ENCODE data around the gene DNASE2B. TPM values are rescaled to one million over a fixed set of nuclear protein-coding genes. Genes with fewer than 3 reads are reported as not detected.

Gene DNASE2B
- total and polyA plus RNA-seq, 2 experiments from 2014 or later = not detected

DNA sequence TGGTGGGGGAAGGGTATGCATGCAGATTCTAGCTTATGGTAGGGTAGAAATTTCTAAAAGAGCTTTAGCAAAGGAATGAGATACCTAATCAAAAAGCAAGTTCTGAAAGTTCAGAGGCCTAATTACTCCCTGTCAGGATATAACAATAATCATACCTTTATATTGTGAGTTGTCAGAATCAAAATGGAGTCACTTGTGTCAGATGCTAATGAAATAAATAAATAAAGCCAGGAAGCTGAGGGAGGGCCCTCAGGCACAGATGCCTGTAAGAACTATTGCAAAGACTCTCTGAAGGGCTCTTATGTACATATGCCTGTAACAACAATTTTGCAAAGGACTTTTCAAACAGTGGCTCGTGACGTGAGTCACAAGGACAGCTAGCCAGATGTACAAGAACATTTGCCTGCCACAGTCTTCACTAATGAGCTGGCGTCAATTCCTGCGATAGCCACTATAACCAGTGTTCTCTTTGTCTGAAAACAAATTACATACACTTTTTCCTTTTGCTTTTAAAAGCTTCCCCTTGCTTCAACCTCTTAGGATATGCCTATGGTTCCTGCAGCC is 27.4 kb upstream of the DNASE2B start:
- Histone ChIP-seq H4K20me1 (ENCODE audit: insufficient read depth, poor library complexity, severe bottlenecking) (no peaks in the 10 kb centered on the region), H2AFZ (no peak overlapping the region), H3K4me3 (no peak overlapping the region), H3K4me1 (ENCODE audit: insufficient read depth) (peaks cover 3% of the 10 kb centered on the region), H3K4me2 (no peak overlapping the region), H3K79me2 (no peaks in the 10 kb centered on the region), H3K9me2 (replicated peaks; ENCODE audit: insufficient read depth) (no peaks in the 10 kb centered on the region), H3K27me3 (no peaks in the 10 kb centered on the region), H3K9me3 (ENCODE audit: low read depth) (no peaks in the 10 kb centered on the region), H3K27ac (no peak overlapping the region), H3K36me3 (replicated peaks; ENCODE audit: insufficient read depth, low read depth) (no peaks in the 10 kb centered on the region)
- WGBS (ENCODE audit: low lambda C conversion rate, missing lambda C conversion rate) = 79% methylated on average over 4 of the region's 4 CpGs
- TF ChIP-seq, protein P1, sequence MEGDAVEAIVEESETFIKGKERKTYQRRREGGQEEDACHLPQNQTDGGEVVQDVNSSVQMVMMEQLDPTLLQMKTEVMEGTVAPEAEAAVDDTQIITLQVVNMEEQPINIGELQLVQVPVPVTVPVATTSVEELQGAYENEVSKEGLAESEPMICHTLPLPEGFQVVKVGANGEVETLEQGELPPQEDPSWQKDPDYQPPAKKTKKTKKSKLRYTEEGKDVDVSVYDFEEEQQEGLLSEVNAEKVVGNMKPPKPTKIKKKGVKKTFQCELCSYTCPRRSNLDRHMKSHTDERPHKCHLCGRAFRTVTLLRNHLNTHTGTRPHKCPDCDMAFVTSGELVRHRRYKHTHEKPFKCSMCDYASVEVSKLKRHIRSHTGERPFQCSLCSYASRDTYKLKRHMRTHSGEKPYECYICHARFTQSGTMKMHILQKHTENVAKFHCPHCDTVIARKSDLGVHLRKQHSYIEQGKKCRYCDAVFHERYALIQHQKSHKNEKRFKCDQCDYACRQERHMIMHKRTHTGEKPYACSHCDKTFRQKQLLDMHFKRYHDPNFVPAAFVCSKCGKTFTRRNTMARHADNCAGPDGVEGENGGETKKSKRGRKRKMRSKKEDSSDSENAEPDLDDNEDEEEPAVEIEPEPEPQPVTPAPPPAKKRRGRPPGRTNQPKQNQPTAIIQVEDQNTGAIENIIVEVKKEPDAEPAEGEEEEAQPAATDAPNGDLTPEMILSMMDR (IDR thresholded peaks at IDR 0.05; ENCODE audit: poor library complexity) = no peak
- TF ChIP-seq EZH2phosphoT487 (IDR thresholded peaks at IDR 0.05; ENCODE audit: low read depth, severe bottlenecking, unreplicated experiment) = no peak
- no peak for TF ChIP-seq EZH2 (IDR thresholded peaks at IDR 0.05; ENCODE audit: borderline replicate concordance)
- DNase-seq (ENCODE audit: low spot score) = no peak

DNA sequence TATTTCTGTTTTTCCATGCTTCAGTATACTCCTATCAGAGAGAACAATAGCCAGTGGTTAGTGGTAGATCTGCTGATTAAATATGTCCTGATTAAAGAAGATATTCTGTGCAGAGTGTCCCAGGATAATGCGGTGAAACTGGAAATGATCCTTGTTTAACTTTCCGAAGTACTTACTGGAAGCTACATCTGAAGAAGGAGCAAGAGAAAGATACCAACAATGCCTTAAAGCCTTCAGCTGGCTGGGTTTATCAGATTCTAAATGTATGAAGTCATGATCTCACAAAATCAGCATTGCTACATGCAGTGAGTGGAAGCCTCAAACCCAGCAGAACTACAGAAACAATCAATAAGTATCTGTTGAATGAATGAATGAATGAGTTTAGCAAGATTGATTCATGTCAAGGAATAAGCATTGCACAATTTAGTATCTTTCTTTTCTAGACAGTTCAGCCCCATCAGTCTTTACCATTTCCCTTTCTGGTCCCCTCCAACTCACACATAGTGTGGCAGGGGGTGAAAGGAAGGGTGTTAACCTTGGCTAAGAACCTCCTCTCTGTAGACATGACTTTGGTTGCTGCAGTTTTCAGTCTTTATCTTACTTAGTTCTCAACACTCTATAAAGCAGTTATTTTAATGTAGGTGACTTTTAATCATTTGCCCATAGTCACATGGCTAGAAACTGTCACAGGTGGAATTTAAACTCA is 24.7 kb upstream of the DNASE2B start:
- Histone ChIP-seq H3K4me2 (no peak overlapping the region), H3K36me3 (replicated peaks; ENCODE audit: insufficient read depth, low read depth) (no peaks in the 10 kb centered on the region), H3K4me1 (ENCODE audit: insufficient read depth) (no peaks in the 10 kb centered on the region), H2AFZ (no peak overlapping the region), H3K9me3 (ENCODE audit: low read depth) (no peaks in the 10 kb centered on the region), H4K20me1 (ENCODE audit: insufficient read depth, poor library complexity, severe bottlenecking) (no peaks in the 10 kb centered on the region), H3K27ac (no peak overlapping the region), H3K4me3 (no peak overlapping the region), H3K9me2 (replicated peaks; ENCODE audit: insufficient read depth) (no peaks in the 10 kb centered on the region), H3K27me3 (no peaks in the 10 kb centered on the region), H3K79me2 (no peaks in the 10 kb centered on the region)
- 48% methylated on average over 2 of the region's 2 CpGs for WGBS (ENCODE audit: low lambda C conversion rate, missing lambda C conversion rate)
- DNase-seq (ENCODE audit: low spot score) = no peak
- TF ChIP-seq, protein P1 (IDR thresholded peaks at IDR 0.05; ENCODE audit: poor library complexity) = no peak
- TF ChIP-seq EZH2phosphoT487 (IDR thresholded peaks at IDR 0.05; ENCODE audit: low read depth, severe bottlenecking, unreplicated experiment) (no peak), EZH2 (IDR thresholded peaks at IDR 0.05; ENCODE audit: borderline replicate concordance) (no peak)

DNA sequence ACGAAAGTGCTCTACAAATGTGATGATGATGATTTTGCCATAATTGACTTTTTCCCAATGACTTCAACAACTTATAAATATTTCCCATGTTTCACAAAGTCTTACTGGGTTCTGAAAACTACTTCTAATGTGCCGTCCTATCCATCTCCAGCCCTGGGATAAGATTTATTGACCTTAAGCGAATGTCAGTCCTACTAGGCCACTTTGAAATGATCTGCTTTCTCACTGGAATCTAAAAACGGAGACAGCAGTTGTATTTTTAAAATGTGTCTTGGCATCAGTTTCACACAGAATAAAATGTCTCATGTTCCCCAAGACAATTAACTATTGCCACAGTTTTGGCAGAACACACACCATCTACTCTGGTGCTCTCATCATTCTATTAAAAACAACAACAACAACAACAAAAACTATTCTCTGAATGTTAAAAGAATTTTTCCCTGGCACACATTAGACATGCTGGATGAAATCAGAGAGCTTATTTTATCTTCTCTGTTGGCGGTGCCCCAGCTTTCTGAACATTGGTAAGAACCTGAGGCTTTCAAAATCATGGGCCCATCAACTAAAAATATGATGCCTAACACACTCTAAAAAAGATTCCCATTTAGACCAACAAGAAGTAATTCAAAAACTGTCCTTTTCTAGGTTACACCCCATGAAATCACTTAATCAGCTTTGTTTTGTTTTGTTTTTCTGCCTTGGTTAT is 23.1 kb upstream of the DNASE2B start:
- no peaks in the 10 kb centered on the region for H3K9me2 ChIP-seq (replicated peaks; ENCODE audit: insufficient read depth)
- H3K27ac ChIP-seq = no peak overlapping the region
- H3K9me3 ChIP-seq (ENCODE audit: low read depth) = no peaks in the 10 kb centered on the region
- H4K20me1 ChIP-seq (ENCODE audit: insufficient read depth, poor library complexity, severe bottlenecking) = no peaks in the 10 kb centered on the region
- WGBS (ENCODE audit: low lambda C conversion rate, missing lambda C conversion rate) = 89% methylated on average over 5 of the region's 5 CpGs
- DNase-seq (ENCODE audit: low spot score) = no peak
- TF ChIP-seq, protein P1 (IDR thresholded peaks at IDR 0.05; ENCODE audit: poor library complexity) = no peak
- TF ChIP-seq EZH2phosphoT487 (IDR thresholded peaks at IDR 0.05; ENCODE audit: low read depth, severe bottlenecking, unreplicated experiment) (no peak), EZH2 (IDR thresholded peaks at IDR 0.05; ENCODE audit: borderline replicate concordance) (no peak)
- H3K4me2 ChIP-seq = no peak overlapping the region
- no peaks in the 10 kb centered on the region for H3K27me3 ChIP-seq
- H3K4me3 ChIP-seq = no peak overlapping the region
- no peaks in the 10 kb centered on the region for H3K4me1 ChIP-seq (ENCODE audit: insufficient read depth)
- no peaks in the 10 kb centered on the region for H3K36me3 ChIP-seq (replicated peaks; ENCODE audit: insufficient read depth, low read depth)
- H3K79me2 ChIP-seq = no peaks in the 10 kb centered on the region
- no peak overlapping the region for H2AFZ ChIP-seq
